ENCODE data around the gene C11orf58.
A peak's percentile ranks its signal among the peaks of the same experiment; 100 is the strongest.

The C11orf58 gene

DNA sequence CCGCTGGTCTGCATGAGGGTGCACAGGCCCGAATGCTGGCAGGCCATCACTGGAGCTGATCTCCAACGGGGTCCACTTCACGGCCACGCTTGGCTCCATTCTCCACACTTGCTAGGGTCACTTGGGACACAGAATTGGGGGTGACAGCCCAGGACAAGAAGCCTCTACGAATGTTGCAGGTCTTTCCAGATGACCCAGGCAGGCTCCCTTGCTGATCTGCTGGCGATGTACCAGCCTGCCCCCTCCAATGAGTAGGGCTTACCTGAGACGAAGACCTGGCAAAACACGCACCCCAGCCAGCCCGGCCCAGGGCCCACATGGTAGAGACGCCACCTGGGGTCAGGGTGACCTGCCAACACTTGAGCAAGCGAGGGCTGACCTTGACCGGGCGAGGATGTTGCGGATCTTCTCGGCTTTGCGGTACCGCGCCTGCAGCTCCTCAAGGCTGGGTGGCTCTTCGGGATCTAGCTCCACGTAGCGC lies 44.9 kb downstream of the C11orf58 start:
- no peak overlapping the region for H3K4me3 Mint-ChIP-seq
- peaks cover 13% of the 10 kb centered on the region for H3K27me3 Mint-ChIP-seq (ENCODE audit: low read depth)
- no peaks in the 10 kb centered on the region for H3K36me3 Mint-ChIP-seq (ENCODE audit: low read depth)
- H3K4me1 Mint-ChIP-seq: peaks cover 4% of the 10 kb centered on the region
- no peak overlapping the region for H3K27ac Mint-ChIP-seq
- TF ChIP-seq, protein P1, sequence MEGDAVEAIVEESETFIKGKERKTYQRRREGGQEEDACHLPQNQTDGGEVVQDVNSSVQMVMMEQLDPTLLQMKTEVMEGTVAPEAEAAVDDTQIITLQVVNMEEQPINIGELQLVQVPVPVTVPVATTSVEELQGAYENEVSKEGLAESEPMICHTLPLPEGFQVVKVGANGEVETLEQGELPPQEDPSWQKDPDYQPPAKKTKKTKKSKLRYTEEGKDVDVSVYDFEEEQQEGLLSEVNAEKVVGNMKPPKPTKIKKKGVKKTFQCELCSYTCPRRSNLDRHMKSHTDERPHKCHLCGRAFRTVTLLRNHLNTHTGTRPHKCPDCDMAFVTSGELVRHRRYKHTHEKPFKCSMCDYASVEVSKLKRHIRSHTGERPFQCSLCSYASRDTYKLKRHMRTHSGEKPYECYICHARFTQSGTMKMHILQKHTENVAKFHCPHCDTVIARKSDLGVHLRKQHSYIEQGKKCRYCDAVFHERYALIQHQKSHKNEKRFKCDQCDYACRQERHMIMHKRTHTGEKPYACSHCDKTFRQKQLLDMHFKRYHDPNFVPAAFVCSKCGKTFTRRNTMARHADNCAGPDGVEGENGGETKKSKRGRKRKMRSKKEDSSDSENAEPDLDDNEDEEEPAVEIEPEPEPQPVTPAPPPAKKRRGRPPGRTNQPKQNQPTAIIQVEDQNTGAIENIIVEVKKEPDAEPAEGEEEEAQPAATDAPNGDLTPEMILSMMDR (IDR thresholded peaks at IDR 0.05; ENCODE audit: unreplicated experiment in 3 of 3): no peak
- no peaks in the 10 kb centered on the region for H3K9me3 Mint-ChIP-seq

DNA sequence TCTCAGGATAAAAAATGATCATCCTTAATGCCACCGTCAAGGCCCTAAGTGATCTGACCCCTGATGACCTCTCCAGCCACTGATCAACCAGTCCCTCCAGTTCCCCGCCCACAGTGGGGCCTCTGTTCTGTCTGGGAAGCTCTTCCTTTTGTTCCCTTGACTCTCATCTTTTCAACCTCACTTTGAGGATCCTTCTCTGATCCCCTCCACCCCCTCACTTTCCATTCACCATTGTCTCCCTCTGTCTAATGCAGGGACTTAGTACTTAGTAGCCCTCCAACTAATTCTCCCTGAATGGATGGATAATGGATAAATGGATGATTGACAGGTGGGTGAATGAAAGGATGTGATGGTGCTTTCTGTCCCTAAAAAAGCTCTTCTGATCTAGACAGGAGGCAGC lies 45.6 kb downstream of the C11orf58 start:
- H3K27ac Mint-ChIP-seq: no peak overlapping the region
- no peaks in the 10 kb centered on the region for H3K4me1 Mint-ChIP-seq
- peaks cover 13% of the 10 kb centered on the region for H3K27me3 Mint-ChIP-seq (ENCODE audit: low read depth)
- TF ChIP-seq, protein P1 (IDR thresholded peaks at IDR 0.05; ENCODE audit: unreplicated experiment in 3 of 3): no peak
- H3K9me3 Mint-ChIP-seq: no peaks in the 10 kb centered on the region
- no peaks in the 10 kb centered on the region for H3K36me3 Mint-ChIP-seq (ENCODE audit: low read depth)
- H3K4me3 Mint-ChIP-seq: no peak overlapping the region

DNA sequence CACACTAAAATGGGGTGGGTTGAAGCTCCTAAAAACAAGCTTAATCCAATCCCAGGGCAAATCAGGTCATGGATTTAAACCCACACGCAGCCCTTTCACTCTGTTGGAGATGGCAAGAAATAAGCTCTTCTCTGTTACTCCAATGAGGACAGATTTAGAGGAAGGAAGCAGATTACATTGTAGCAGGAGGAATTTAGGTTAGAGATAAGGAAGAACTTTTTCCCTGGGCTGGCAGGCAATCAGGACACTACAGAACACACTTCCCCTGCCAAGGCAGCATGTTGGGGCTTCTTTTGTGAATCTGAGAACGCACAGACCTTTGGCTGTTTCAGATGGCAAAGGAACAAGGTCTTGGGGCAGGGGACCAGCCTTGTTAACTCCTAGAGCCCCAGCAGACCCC lies 46.2 kb downstream of the C11orf58 start:
- no peak overlapping the region for H3K4me3 Mint-ChIP-seq
- H3K27ac Mint-ChIP-seq: no peak overlapping the region
- H3K27me3 Mint-ChIP-seq (ENCODE audit: low read depth): peaks cover 10% of the 10 kb centered on the region
- no peaks in the 10 kb centered on the region for H3K36me3 Mint-ChIP-seq (ENCODE audit: low read depth)
- TF ChIP-seq, protein P1 (IDR thresholded peaks at IDR 0.05; ENCODE audit: unreplicated experiment in 3 of 3): no peak
- H3K4me1 Mint-ChIP-seq: no peaks in the 10 kb centered on the region
- no peaks in the 10 kb centered on the region for H3K9me3 Mint-ChIP-seq

DNA sequence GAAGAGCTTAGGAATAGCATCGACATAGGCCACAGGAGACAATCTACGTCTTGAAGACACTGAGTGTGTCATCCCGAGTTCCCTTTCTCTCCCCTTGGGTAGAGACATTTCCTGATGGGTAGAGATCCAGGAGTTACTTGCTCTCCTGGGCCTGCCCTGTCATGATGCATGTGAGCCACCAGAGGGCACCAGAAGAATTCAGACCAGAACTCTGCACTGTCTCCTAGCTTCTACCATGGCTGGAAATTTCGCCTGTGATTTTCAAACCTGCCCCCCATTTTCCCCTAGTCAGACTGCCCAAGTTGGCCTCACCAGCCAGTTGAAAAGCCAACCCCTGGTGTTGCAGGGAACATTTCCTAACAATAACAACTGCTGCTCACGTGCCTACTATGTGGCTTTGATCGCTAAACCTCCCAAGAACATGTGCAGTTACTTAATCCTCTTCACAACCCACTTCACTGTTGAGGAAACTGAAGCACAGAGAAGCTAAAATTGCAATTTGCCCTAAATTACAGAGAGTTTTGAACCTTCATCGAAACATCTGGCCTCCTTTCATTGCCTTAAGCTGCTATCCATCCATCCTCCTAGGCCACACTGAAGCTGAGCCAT lies 47.2 kb downstream of the C11orf58 start:
- no peaks in the 10 kb centered on the region for H3K36me3 Mint-ChIP-seq (ENCODE audit: low read depth)
- H3K4me1 Mint-ChIP-seq: no peaks in the 10 kb centered on the region
- H3K9me3 Mint-ChIP-seq: no peaks in the 10 kb centered on the region
- no peak overlapping the region for H3K4me3 Mint-ChIP-seq
- peaks cover 9% of the 10 kb centered on the region for H3K27me3 Mint-ChIP-seq (ENCODE audit: low read depth)
- TF ChIP-seq, protein P1 (IDR thresholded peaks at IDR 0.05; ENCODE audit: unreplicated experiment in 3 of 3): peak; percentile 81 to 86 (median 85)
- H3K27ac Mint-ChIP-seq: no peak overlapping the region

DNA sequence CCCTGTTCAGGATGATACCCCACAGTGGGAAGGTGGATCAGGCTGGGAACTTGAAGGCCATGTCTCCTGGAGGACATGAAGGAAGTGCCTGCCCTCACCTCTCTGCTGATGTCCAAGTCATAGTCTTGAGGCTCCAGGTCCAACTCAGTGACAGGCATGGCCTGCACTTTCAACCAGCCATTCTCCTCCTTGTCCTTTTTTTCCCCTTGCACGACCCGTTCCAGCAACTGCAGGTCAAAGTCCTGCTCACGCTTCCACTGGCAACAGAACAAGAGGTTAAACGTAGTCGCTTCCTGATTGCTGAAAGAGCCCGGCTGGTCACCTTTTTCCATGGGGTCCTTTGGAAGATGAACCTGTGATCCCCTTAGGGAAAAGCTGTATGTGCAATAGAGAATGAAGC lies 47.7 kb downstream of the C11orf58 start:
- TF ChIP-seq, protein P1 (IDR thresholded peaks at IDR 0.05; ENCODE audit: unreplicated experiment in 3 of 3): no peak
- H3K36me3 Mint-ChIP-seq (ENCODE audit: low read depth): no peaks in the 10 kb centered on the region
- H3K4me3 Mint-ChIP-seq: no peak overlapping the region
- no peaks in the 10 kb centered on the region for H3K4me1 Mint-ChIP-seq
- H3K9me3 Mint-ChIP-seq: no peaks in the 10 kb centered on the region
- H3K27ac Mint-ChIP-seq: no peak overlapping the region
- peaks cover 9% of the 10 kb centered on the region for H3K27me3 Mint-ChIP-seq (ENCODE audit: low read depth)
